GM23338 (cell line): ENCODE data around the gene ERBB4. TPM values are rescaled to one million over a fixed set of nuclear protein-coding genes. Genes with fewer than 3 reads are reported as not detected.

Experiments
- ATAC-seq: fragments of 200-7000 bp; cut with Tn5 transposase; 3 replicates; pipeline ENCODE4 v1.9.1; 2020
- DNase-seq: peaks from one replicate; pipeline ENCODE4 v3.0.0-alpha.2; 2015; ENCODE audit warnings: low spot score
- H2AFZ ChIP-seq: fragments of 200-600 bp; sonication (generic); 2 replicates; pipeline ENCODE4 v1.8.0; 2016; ENCODE audit warnings: antibody characterized with exemption, mild to moderate bottlenecking, moderate library complexity
- H3F3A ChIP-seq: fragments of 200-600 bp; sonication (generic); replicated peaks from 2 replicates; pipeline ENCODE4 v1.8.0; 2017; ENCODE audit warnings: antibody characterized with exemption, mixed run types, low read depth
- H3K27ac ChIP-seq: fragments of 200-600 bp; sonication (generic); 2 replicates; pipeline ENCODE4 v1.6.1; 2016; ENCODE audit warnings: low read depth
- H3K27me3 ChIP-seq: fragments of 200-600 bp; sonication (generic); 2 replicates; pipeline ENCODE4 v1.8.0; 2016; ENCODE audit warnings: mild to moderate bottlenecking, mixed run types, moderate library complexity; ENCODE audit not compliant: insufficient read depth
- H3K36me3 ChIP-seq: fragments of 200-600 bp; sonication (generic); 2 replicates; pipeline ENCODE4 v1.8.0; 2016; ENCODE audit warnings: mild to moderate bottlenecking; ENCODE audit not compliant: insufficient read depth
- H3K4me1 ChIP-seq: fragments of 200-600 bp; sonication (generic); 2 replicates; pipeline ENCODE4 v1.8.0; 2016; ENCODE audit warnings: mild to moderate bottlenecking, moderate library complexity; ENCODE audit not compliant: insufficient read depth
- H3K4me2 ChIP-seq: fragments of 200-600 bp; sonication (generic); 2 replicates; pipeline ENCODE4 v1.7.1; 2017; ENCODE audit warnings: mixed run types
- H3K4me3 ChIP-seq: fragments of 200-600 bp; sonication (generic); 2 replicates; pipeline ENCODE4 v1.6.1; 2016; ENCODE audit warnings: mixed run types
- H3K79me2 ChIP-seq: fragments of 200-600 bp; sonication (generic); replicated peaks from 2 replicates; pipeline ENCODE4 v1.8.0; 2017; ENCODE audit warnings: mild to moderate bottlenecking; ENCODE audit not compliant: insufficient read depth
- H3K9me2 ChIP-seq: fragments of 200-600 bp; sonication (generic); 2 replicates; pipeline ENCODE4 v1.8.0; 2017; ENCODE audit not compliant: insufficient read depth
- H4K20me1 ChIP-seq: fragments of 200-600 bp; sonication (generic); replicated peaks from 2 replicates; pipeline ENCODE4 v1.8.0; 2017; ENCODE audit warnings: mild to moderate bottlenecking; ENCODE audit not compliant: insufficient read depth
- H3K27ac Mint-ChIP-seq: 2 replicates; pipeline ENCODE4 v1.8.0; 2020; ENCODE audit warnings: inconsistent platforms, mild to moderate bottlenecking, moderate library complexity, mixed read lengths
- H3K27me3 Mint-ChIP-seq: 3 replicates; pipeline ENCODE4 v1.8.0; 2022; ENCODE audit warnings: low read depth, mild to moderate bottlenecking, moderate library complexity, mixed read lengths, inconsistent platforms; ENCODE audit not compliant: insufficient read depth, poor library complexity
- H3K36me3 Mint-ChIP-seq: 3 replicates; pipeline ENCODE4 v1.8.0; 2021; ENCODE audit warnings: low read depth, mild to moderate bottlenecking, inconsistent platforms, moderate library complexity, mixed read lengths
- H3K4me1 Mint-ChIP-seq: 3 replicates; pipeline ENCODE4 v1.8.0; 2020; ENCODE audit warnings: mild to moderate bottlenecking, inconsistent platforms, mixed read lengths
- H3K4me3 Mint-ChIP-seq: 3 replicates; pipeline ENCODE4 v1.8.0; 2021; ENCODE audit warnings: moderate library complexity, mild to moderate bottlenecking, inconsistent platforms, mixed read lengths
- H3K9me3 Mint-ChIP-seq: 3 replicates; pipeline ENCODE4 v1.8.0; 2020; ENCODE audit warnings: moderate library complexity, mild to moderate bottlenecking, inconsistent platforms, mixed read lengths
- CREB1 ChIP-seq: fragments of 250-450 bp; sonication (Bioruptor Pico); IDR thresholded peaks from 2 replicates; pipeline ENCODE4 v1.5.0; 2020; ENCODE audit warnings: low read depth, mild to moderate bottlenecking, moderate library complexity
- EZH2 ChIP-seq: fragments of 200-600 bp; sonication (generic); IDR thresholded peaks from one replicate; pipeline ENCODE4 v1.8.0; 2017; ENCODE audit warnings: antibody characterized with exemption, mild to moderate bottlenecking, low read depth; ENCODE audit not compliant: unreplicated experiment
- EZH2phosphoT487 ChIP-seq: fragments of 200-600 bp; sonication (generic); IDR thresholded peaks from one replicate; pipeline ENCODE4 v1.8.1; 2018; ENCODE audit warnings: antibody characterized with exemption; ENCODE audit not compliant: unreplicated experiment
- NANOG ChIP-seq: IDR thresholded peaks from 2 replicates; pipeline ENCODE4 v1.6.1; 2016; ENCODE audit warnings: antibody characterized with exemption, borderline replicate concordance
- POLR2AphosphoS5 ChIP-seq: IDR thresholded peaks from 2 replicates; pipeline ENCODE4 v1.6.1; 2016; ENCODE audit warnings: antibody characterized with exemption, low read depth
- REST ChIP-seq: IDR thresholded peaks from one replicate; pipeline ENCODE4 v1.6.1; 2018; ENCODE audit warnings: antibody characterized with exemption; ENCODE audit not compliant: unreplicated experiment
- STAT1 ChIP-seq: IDR thresholded peaks from one replicate; pipeline ENCODE4 v1.6.1; 2016; ENCODE audit warnings: antibody characterized with exemption; ENCODE audit not compliant: unreplicated experiment
- ZNF331 ChIP-seq: fragments of 250-450 bp; sonication (Bioruptor Pico); IDR thresholded peaks from 2 replicates; pipeline ENCODE4 v1.5.0; 2020; ENCODE audit warnings: low read depth, mild to moderate bottlenecking, moderate library complexity
- ZNF462 ChIP-seq: fragments of 250-450 bp; sonication (Bioruptor Pico); IDR thresholded peaks from 2 replicates; pipeline ENCODE4 v1.5.0; 2020; ENCODE audit warnings: mild to moderate bottlenecking, moderate library complexity
- polyA plus RNA-seq: library from polyadenylated mRNA; unstranded; fragments of >200 nt; fragmentation: Nextera tagmentation; extraction: Ambion mirVana; gene quantifications from 2 replicates; pipeline ENCODE4 v1.2.1, GENCODE V29; 2016
- total RNA-seq: library from RNA; depleted of rRNA; stranded (reverse); fragments of >200 nt; shearing (Covaris generic); gene quantifications from 2 replicates; pipeline ENCODE4 v1.2.3, GENCODE V29; 2014
- TF ChIP-seq, protein P1 (sequence below): IDR thresholded peaks from 2 replicates; pipeline ENCODE4 v1.6.1; 2016; ENCODE audit warnings: antibody characterized with exemption

Gene ERBB4
- total and polyA plus RNA-seq, 2 experiments from 2014 or later, result 0.73 to 1.1 TPM

DNA sequence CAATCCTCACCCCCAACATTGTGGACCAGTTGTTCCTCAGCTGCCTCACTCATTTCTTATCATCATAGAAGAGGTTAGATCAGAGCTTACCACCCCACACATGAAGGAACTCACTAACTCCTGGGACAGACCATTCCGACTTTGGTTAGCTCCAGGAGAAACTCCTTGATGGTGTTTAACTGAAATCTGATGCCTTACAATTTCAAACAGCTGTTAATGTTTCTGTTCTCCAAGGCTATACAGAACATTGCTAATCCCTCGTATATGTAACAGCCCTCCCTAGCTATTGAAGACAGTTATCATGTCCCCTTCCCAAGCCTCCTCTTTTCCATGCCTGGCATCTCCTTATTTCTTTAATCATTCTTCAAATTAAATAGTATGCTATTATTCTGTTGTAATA lies 14.8 kb downstream of the ERBB4 start:
- DNase-seq (no peak), ATAC-seq (no peak)
- Histone ChIP-seq H3K4me2 (no peak overlapping the region), H3K4me1 (no peaks in the 10 kb centered on the region), H4K20me1 (no peaks in the 10 kb centered on the region), H3K9me2 (no peaks in the 10 kb centered on the region), H3F3A (no peaks in the 10 kb centered on the region), H3K4me3 (no peak overlapping the region), H3K27me3 (no peaks in the 10 kb centered on the region), H3K36me3 (no peaks in the 10 kb centered on the region), H3K27ac (no peak overlapping the region), H2AFZ (no peak overlapping the region), H3K79me2 (no peaks in the 10 kb centered on the region)
- Mint-ChIP-seq H3K9me3 (no peaks in the 10 kb centered on the region), H3K4me1 (no peaks in the 10 kb centered on the region), H3K36me3 (no peaks in the 10 kb centered on the region), H3K4me3 (no peak overlapping the region), H3K27ac (no peak overlapping the region), H3K27me3 (no peaks in the 10 kb centered on the region)
- TF ChIP-seq NANOG, result no peak
- no peak for TF ChIP-seq EZH2phosphoT487
- no peak for TF ChIP-seq CREB1 (CRISPR knock-in tag)
- TF ChIP-seq POLR2AphosphoS5, result no peak
- TF ChIP-seq, protein P1, sequence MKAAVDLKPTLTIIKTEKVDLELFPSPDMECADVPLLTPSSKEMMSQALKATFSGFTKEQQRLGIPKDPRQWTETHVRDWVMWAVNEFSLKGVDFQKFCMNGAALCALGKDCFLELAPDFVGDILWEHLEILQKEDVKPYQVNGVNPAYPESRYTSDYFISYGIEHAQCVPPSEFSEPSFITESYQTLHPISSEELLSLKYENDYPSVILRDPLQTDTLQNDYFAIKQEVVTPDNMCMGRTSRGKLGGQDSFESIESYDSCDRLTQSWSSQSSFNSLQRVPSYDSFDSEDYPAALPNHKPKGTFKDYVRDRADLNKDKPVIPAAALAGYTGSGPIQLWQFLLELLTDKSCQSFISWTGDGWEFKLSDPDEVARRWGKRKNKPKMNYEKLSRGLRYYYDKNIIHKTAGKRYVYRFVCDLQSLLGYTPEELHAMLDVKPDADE, result no peak
- no peak for TF ChIP-seq EZH2
- no peak for TF ChIP-seq ZNF462
- TF ChIP-seq ZNF331 (CRISPR knock-in tag), result no peak
- no peak for TF ChIP-seq REST
- no peak for TF ChIP-seq STAT1
